B cell (primary cell): ENCODE results near the gene ZNF346. TPM values are rescaled to one million over a fixed set of nuclear protein-coding genes. Genes with fewer than 3 reads are reported as not detected.

Experiments used
- ATAC-seq: fragments of 200-7000 bp; cut with Tn5 transposase; one replicate; pipeline ENCODE4 v1.10.0; 2021; ENCODE audit warnings: low read depth, mild to moderate bottlenecking, moderate number of reproducible peaks, moderate library complexity
- CTCF ChIA-PET: fragments of 350-600 bp; sonication (Branson Sonifier 250); formaldehyde crosslinking; loops from one replicate; lab custom pipeline; 2021; ENCODE audit warnings: antibody characterized with exemption, inconsistent platforms; lab: Charles Lee
- POLR2A ChIA-PET: fragments of 350-600 bp; sonication (Branson Sonifier 250); formaldehyde crosslinking; loops from one replicate; lab custom pipeline; 2021; ENCODE audit warnings: antibody characterized with exemption; lab: Charles Lee
- DNase-seq: peaks from one replicate; pipeline ENCODE4 v3.0.0; 2013
- H2AFZ ChIP-seq: 2 replicates; pipeline ENCODE4 v1.6.1; 2012; ENCODE audit warnings: mild to moderate bottlenecking, low read depth, low read length; ENCODE audit not compliant: insufficient read depth, poor library complexity, severe bottlenecking
- H3K27ac ChIP-seq, 2 donors: 1 replicate in 1 of 2; 2 replicates in 1 of 2; pipeline ENCODE4 v1.5.1; 2012 to 2013; ENCODE audit warnings: low read length in 2 of 2, mild to moderate bottlenecking in 2 of 2, moderate library complexity in 1 of 2
- H3K27me3 ChIP-seq, 4 experiments: fragments of 200-600 bp in 1 of 4; sonication (generic) in 1 of 4; replicated peaks in 1 of 4; 1 replicate in 2 of 4; 2 replicates in 2 of 4; pipeline versions ENCODE4 v1.6.1 to v1.7.0; 2013 to 2016; ENCODE audit warnings: low read length in 3 of 4, mild to moderate bottlenecking in 2 of 4, mixed read lengths in 1 of 4, moderate library complexity in 1 of 4; ENCODE audit not compliant: insufficient read depth in 4 of 4, control insufficient read depth in 3 of 4; ENCODE audit errors: control extremely low read depth in 1 of 4
- H3K36me3 ChIP-seq, 2 experiments: replicated peaks in 1 of 2; 1 replicate in 1 of 2; 2 replicates in 1 of 2; pipeline versions ENCODE4 v1.6.1 to v1.7.1; 2013; ENCODE audit warnings: low read length in 1 of 2; ENCODE audit not compliant: insufficient read depth in 2 of 2, control insufficient read depth in 1 of 2; ENCODE audit errors: control extremely low read depth in 1 of 2, extremely low read depth in 1 of 2
- H3K4me1 ChIP-seq, 2 donors: fragments of 200-600 bp in 1 of 2; sonication (generic) in 1 of 2; 1 replicate in 1 of 2; 2 replicates in 1 of 2; pipeline versions ENCODE4 v1.5.1 to v1.6.1; 2013 to 2017; ENCODE audit warnings: low read length in 2 of 2; ENCODE audit not compliant: control insufficient read depth in 2 of 2, insufficient read depth in 2 of 2
- H3K4me2 ChIP-seq: replicated peaks from 2 replicates; pipeline ENCODE3; 2012; ENCODE audit warnings: mild to moderate bottlenecking, low read depth, low read length; ENCODE audit not compliant: poor library complexity, severe bottlenecking
- H3K4me3 ChIP-seq, 5 experiments: fragments of 200-600 bp in 1 of 5; sonication (generic) in 1 of 5; 1 replicate in 3 of 5; 2 replicates in 2 of 5; pipeline versions ENCODE4 v1.5.1 to v1.7.0; 2011 to 2016; ENCODE audit warnings: low read length in 4 of 5, mild to moderate bottlenecking in 4 of 5, low read depth in 2 of 5, control low read depth in 1 of 5, moderate library complexity in 1 of 5; ENCODE audit not compliant: insufficient read depth in 1 of 5; ENCODE audit errors: control extremely low read depth in 1 of 5, extremely low read depth in 1 of 5
- H3K79me2 ChIP-seq: fragments of 200-600 bp; sonication (generic); one replicate; pipeline ENCODE4 v1.6.0; 2016; ENCODE audit warnings: low read length; ENCODE audit not compliant: control insufficient read depth, insufficient read depth
- H3K9ac ChIP-seq: fragments of 200-600 bp; sonication (generic); 2 replicates; pipeline ENCODE4 v1.6.1; 2017; ENCODE audit warnings: mild to moderate bottlenecking, low read length, moderate library complexity
- H3K9me3 ChIP-seq, 3 donors: one replicate each; pipeline versions ENCODE4 v1.6.1 to v1.7.1; 2013; ENCODE audit warnings: low read length in 2 of 3; ENCODE audit not compliant: control insufficient read depth in 2 of 3, insufficient read depth in 1 of 3; ENCODE audit errors: control extremely low read depth in 1 of 3
- H4K20me1 ChIP-seq: 2 replicates; pipeline ENCODE4 v1.6.0; 2012; ENCODE audit warnings: mild to moderate bottlenecking, low read length; ENCODE audit not compliant: insufficient read depth, control insufficient read depth, poor library complexity, severe bottlenecking
- H3K27ac Mint-ChIP-seq: one replicate; pipeline ENCODE4 v1.8.0; 2021; ENCODE audit warnings: mixed read lengths
- H3K27me3 Mint-ChIP-seq: one replicate; pipeline ENCODE4 v1.8.0; 2021; ENCODE audit warnings: mixed read lengths
- H3K4me1 Mint-ChIP-seq: one replicate; pipeline ENCODE4 v1.8.0; 2021; ENCODE audit warnings: mixed read lengths
- H3K4me3 Mint-ChIP-seq: one replicate; pipeline ENCODE4 v1.8.0; 2021; ENCODE audit warnings: mixed read lengths
- H3K9me3 Mint-ChIP-seq: one replicate; pipeline ENCODE4 v1.8.0; 2022; ENCODE audit warnings: mixed read lengths; ENCODE audit not compliant: insufficient read depth
- EZH2 ChIP-seq: IDR thresholded peaks from 2 replicates; pipeline ENCODE4 v1.6.1; 2012; ENCODE audit warnings: borderline replicate concordance, low read depth, mild to moderate bottlenecking, moderate library complexity, low read length; ENCODE audit not compliant: insufficient read depth, poor library complexity, severe bottlenecking
- WGBS: methylation state at CpG from one replicate; pipeline ENCODE4 v1.1.5; 2013; ENCODE audit warnings: missing lambda C conversion rate; ENCODE audit not compliant: insufficient coverage; 5-methylcytosine and 5-hydroxymethylcytosine counted together
- intact Hi-C: fragments of 100-400 bp; cut with micrococcal nuclease; formaldehyde crosslinking; loops from one replicate; pipeline ENCODE4 v1.10.0; 2022
- polyA plus RNA-seq: library from polyadenylated mRNA; depleted of rRNA; stranded (reverse); fragments of >200 nt; gene quantifications from 2 replicates; pipeline ENCODE4 v1.2.3, GENCODE V29; 2012
- total RNA-seq, 2 donors: library from RNA; stranded (reverse); fragments of 120-200 nt in 1 of 2; gene quantifications; 1 replicate in 1 of 2; 2 replicates in 1 of 2; pipeline versions ENCODE4 v1.2.3 to v1.2.4, GENCODE V29; 2013 to 2022
- TF ChIP-seq, protein P1 (sequence below): fragments of 200-600 bp; IDR thresholded peaks from one replicate; pipeline ENCODE4 v1.8.0; 2022; ENCODE audit warnings: antibody characterized with exemption, mild to moderate bottlenecking

ZNF346 gene
- total and polyA plus RNA-seq, 2 donors (not counting 1 experiment from before 2014, with no cell fraction given) = 20.2 to 38.4 TPM

DNA sequence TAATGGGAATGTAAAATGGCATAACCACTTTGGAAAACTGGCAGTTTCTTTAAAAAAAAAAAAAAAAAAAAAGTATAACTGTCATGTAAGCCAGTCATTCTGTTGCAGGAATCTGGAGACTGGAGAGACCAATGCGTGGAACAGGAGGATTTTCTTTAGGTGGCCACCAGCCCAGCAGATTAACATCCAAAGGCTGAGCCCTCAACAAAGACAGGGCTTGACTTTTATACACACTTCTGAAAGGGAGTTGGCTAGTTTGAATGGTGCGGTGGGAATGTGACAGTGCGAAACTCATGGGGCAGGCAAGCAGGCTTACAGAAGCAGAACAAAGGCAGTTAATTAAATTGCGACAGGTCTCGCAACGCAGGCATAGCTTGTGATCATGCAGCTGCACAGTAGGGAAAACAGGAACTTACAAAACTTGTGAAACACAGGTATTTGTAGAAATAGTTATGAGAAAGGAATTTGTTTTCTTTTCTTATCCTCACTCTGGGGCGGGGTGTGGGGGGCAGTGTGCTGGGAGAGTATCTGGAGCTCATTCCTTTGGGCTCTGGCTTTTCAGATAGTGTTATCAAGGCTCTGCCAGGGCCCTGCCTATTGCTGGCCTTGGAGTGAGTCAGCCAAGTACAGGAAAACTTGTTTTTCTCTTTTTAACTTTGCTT lies 27.9 kb upstream of the ZNF346 start:
- intact Hi-C loops = loop anchor here (1.0 kb wide), 1 partner anchor 28 kb away; the partner anchor contains the start of gene ZNF346
- peaks cover 0 to 3% of the 10 kb centered on the region in 2 experiments for H3K36me3 ChIP-seq
- Mint-ChIP-seq H3K27ac (peak overlapping the region; percentile 95), H3K4me1 (peaks cover 61% of the 10 kb centered on the region), H3K27me3 (no peaks in the 10 kb centered on the region), H3K9me3 (no peaks in the 10 kb centered on the region), H3K4me3 (peak overlapping the region; percentile 79)
- peak overlapping the region; percentile 1 for H2AFZ ChIP-seq
- peaks cover 0 to 7% (median 0%) of the 10 kb centered on the region in 3 donors for H3K9me3 ChIP-seq
- no peaks in the 10 kb centered on the region for H3K27me3 ChIP-seq
- H3K4me1 ChIP-seq = peaks cover 61 to 64% of the 10 kb centered on the region in 2 donors
- peaks cover 100% of the 10 kb centered on the region for H3K79me2 ChIP-seq
- peak overlapping the region; percentile 85 to 90 for H3K27ac ChIP-seq
- WGBS = 28% methylated on average over 4 of the region's 7 CpGs
- no peak for TF ChIP-seq EZH2
- TF ChIP-seq, protein P1, sequence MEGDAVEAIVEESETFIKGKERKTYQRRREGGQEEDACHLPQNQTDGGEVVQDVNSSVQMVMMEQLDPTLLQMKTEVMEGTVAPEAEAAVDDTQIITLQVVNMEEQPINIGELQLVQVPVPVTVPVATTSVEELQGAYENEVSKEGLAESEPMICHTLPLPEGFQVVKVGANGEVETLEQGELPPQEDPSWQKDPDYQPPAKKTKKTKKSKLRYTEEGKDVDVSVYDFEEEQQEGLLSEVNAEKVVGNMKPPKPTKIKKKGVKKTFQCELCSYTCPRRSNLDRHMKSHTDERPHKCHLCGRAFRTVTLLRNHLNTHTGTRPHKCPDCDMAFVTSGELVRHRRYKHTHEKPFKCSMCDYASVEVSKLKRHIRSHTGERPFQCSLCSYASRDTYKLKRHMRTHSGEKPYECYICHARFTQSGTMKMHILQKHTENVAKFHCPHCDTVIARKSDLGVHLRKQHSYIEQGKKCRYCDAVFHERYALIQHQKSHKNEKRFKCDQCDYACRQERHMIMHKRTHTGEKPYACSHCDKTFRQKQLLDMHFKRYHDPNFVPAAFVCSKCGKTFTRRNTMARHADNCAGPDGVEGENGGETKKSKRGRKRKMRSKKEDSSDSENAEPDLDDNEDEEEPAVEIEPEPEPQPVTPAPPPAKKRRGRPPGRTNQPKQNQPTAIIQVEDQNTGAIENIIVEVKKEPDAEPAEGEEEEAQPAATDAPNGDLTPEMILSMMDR = no peak
- ChIA-PET POLR2A (interaction anchor here (0.6 to 1.0 kb wide), 2 partner anchors 8 to 373 kb away, joined by 3 to 4 read pairs; no protein-coding TSS in a partner anchor), CTCF (interaction anchor here (0.8 to 3.4 kb wide), 3 partner anchors 10 to 25 kb away, joined by 4 to 23 read pairs (median 5); partner anchors contain the start of gene UIMC1)
- peak; percentile 85 for DNase-seq
- peak overlapping the region in 2 of 5 experiments; percentile 30 to 52 for H3K4me3 ChIP-seq
- peak overlapping the region; percentile 48 for H3K9ac ChIP-seq
- peak overlapping the region; percentile 63 for H3K4me2 ChIP-seq
- H4K20me1 ChIP-seq = peaks cover 31% of the 10 kb centered on the region
- ATAC-seq = peak; percentile 95

DNA sequence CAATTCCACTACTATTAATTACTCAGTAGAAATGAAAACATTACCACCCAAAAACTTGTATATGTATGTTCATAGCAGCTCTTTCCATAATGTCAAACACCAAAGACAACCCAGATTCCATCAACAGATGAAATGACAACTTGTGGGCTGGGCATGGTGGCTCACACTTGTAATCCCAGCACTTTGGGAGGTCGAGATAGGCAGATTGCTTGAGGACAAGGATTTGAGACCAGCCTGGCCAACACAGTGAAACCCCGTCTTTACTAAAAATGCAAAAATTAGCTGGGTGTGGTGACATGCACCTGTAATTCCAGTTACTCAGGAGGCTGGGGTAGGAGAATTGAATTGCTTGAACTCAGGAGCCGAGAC lies 27.4 kb upstream of the ZNF346 start:
- H3K27ac ChIP-seq = peak overlapping the region; percentile 85 to 90
- WGBS = 17% methylated on average over 2 of the region's 3 CpGs
- H3K27ac Mint-ChIP-seq = peak overlapping the region; percentile 95
- peak overlapping the region in 3 of 5 experiments; percentile 23 to 52 (median 30) for H3K4me3 ChIP-seq
- peaks cover 100% of the 10 kb centered on the region for H3K79me2 ChIP-seq
- ChIA-PET CTCF (interaction anchor here (0.8 to 3.4 kb wide), 3 partner anchors 10 to 25 kb away, joined by 4 to 23 read pairs (median 5); partner anchors contain the start of gene UIMC1), POLR2A (interaction anchor here (1.0 kb wide), 1 partner anchor 9 kb away, joined by 3 read pairs; no protein-coding TSS in a partner anchor)
- peaks cover 35% of the 10 kb centered on the region for H4K20me1 ChIP-seq
- peaks cover 56 to 61% of the 10 kb centered on the region in 2 donors for H3K4me1 ChIP-seq
- peaks cover 0 to 2% (median 0%) of the 10 kb centered on the region in 3 donors for H3K9me3 ChIP-seq
- peak overlapping the region; percentile 63 for H3K4me2 ChIP-seq
- no peak overlapping the region for H2AFZ ChIP-seq
- peaks cover 0 to 3% of the 10 kb centered on the region in 2 experiments for H3K36me3 ChIP-seq
- H3K27me3 Mint-ChIP-seq = no peaks in the 10 kb centered on the region
- peaks cover 58% of the 10 kb centered on the region for H3K4me1 Mint-ChIP-seq
- peak overlapping the region; percentile 48 for H3K9ac ChIP-seq
- H3K4me3 Mint-ChIP-seq = peak overlapping the region; percentile 79
- H3K9me3 Mint-ChIP-seq = no peaks in the 10 kb centered on the region
- ATAC-seq (no peak), DNase-seq (no peak)
- intact Hi-C loops = no loop called here
- TF ChIP-seq, protein P1 = no peak
- no peaks in the 10 kb centered on the region for H3K27me3 ChIP-seq
